K562 (cell line): ENCODE data around the gene LTN1. TPM values are rescaled to one million over a fixed set of nuclear protein-coding genes. Genes with fewer than 3 reads are reported as not detected.

Experiments used
- E4F1 ChIP-seq: fragments of 250-450 bp; sonication (Bioruptor Pico); IDR thresholded peaks from 2 replicates; pipeline ENCODE4 v1.5.0; 2021; ENCODE audit warnings: mild to moderate bottlenecking, borderline replicate concordance
- GTF2A2 ChIP-seq: IDR thresholded peaks from 2 replicates; pipeline ENCODE4 v1.6.1; 2016; ENCODE audit warnings: mild to moderate bottlenecking, missing genetic modification characterization, missing compliant biosample characterization
- HDAC3 ChIP-seq: fragments of 450-650 bp; IDR thresholded peaks from 2 replicates; pipeline ENCODE4 v1.6.1; 2018; ENCODE audit warnings: borderline replicate concordance, mild to moderate bottlenecking, moderate library complexity; ENCODE audit not compliant: partially characterized antibody
- HEY1 ChIP-seq: fragments of 250-450 bp; sonication (Bioruptor Pico); IDR thresholded peaks from 2 replicates; pipeline ENCODE4 v1.5.0; 2020; ENCODE audit warnings: mild to moderate bottlenecking, moderate library complexity, borderline replicate concordance
- IRF1 ChIP-seq: sonication (generic); formaldehyde crosslinking; IDR thresholded peaks from 2 replicates; pipeline ENCODE4 v1.8.0; 2022; ENCODE audit warnings: missing genetic modification reagents, mild to moderate bottlenecking, borderline replicate concordance
- KDM4B ChIP-seq, 2 experiments: fragments of 450-650 bp in 1 of 2; sonication (generic) in 1 of 2; IDR thresholded peaks; 2 replicates each; pipeline ENCODE4 v1.6.1; 2016 to 2017; ENCODE audit warnings: borderline replicate concordance in 2 of 2, antibody characterized with exemption in 1 of 2, low read depth in 1 of 2, mild to moderate bottlenecking in 1 of 2
- MBD1 ChIP-seq: fragments of 250-450 bp; sonication (Bioruptor Pico); IDR thresholded peaks from 2 replicates; pipeline ENCODE4 v1.8.0; 2022; ENCODE audit warnings: inconsistent platforms
- PTBP1 ChIP-seq: fragments of 200-400 bp; formaldehyde crosslinking; IDR thresholded peaks from 2 replicates; pipeline ENCODE4 v1.6.1; 2017; ENCODE audit warnings: low read depth, low read length
- SP2 ChIP-seq: IDR thresholded peaks from 2 replicates; pipeline ENCODE4 v1.6.1; 2011; ENCODE audit warnings: mild to moderate bottlenecking, low read depth, low read length, moderate library complexity; ENCODE audit not compliant: poor library complexity, severe bottlenecking; ENCODE audit errors: extremely low read depth
- THAP12 ChIP-seq: fragments of 250-450 bp; sonication (Bioruptor Pico); IDR thresholded peaks from 2 replicates; pipeline ENCODE4 v1.9.0; 2021; ENCODE audit warnings: mild to moderate bottlenecking, inconsistent platforms
- TSHZ1 ChIP-seq: fragments of 250-450 bp; sonication (Bioruptor Pico); IDR thresholded peaks from 2 replicates; pipeline ENCODE4 v1.4.0; 2020; ENCODE audit warnings: mild to moderate bottlenecking, moderate library complexity
- XRCC5 ChIP-seq: fragments of 200-400 bp; formaldehyde crosslinking; IDR thresholded peaks from 2 replicates; pipeline ENCODE4 v1.6.1; 2017; ENCODE audit warnings: low read depth, mild to moderate bottlenecking, low read length
- ZFPM2 ChIP-seq: fragments of 250-450 bp; sonication (Bioruptor Pico); IDR thresholded peaks from 2 replicates; pipeline ENCODE4 v1.5.1; 2022; ENCODE audit warnings: mild to moderate bottlenecking
- ZNF253 ChIP-seq: fragments of 250-450 bp; sonication (Bioruptor Pico); conservative IDR thresholded peaks from 2 replicates; pipeline ENCODE4 v1.6.1; 2021; ENCODE audit warnings: mild to moderate bottlenecking
- polyA plus RNA-seq, 8 experiments: library from polyadenylated mRNA; depleted of rRNA in 4 of 8; stranded (reverse) in 5 of 8; unstranded in 3 of 8; fragments of >200 nt; fragmentation: Nextera tagmentation in 2 of 8; fragmentation: Illumina TruSeq in 1 of 8; extraction: Ambion mirVana in 2 of 8; extraction: Trizol in 1 of 8; gene quantifications; 2 replicates each; pipeline versions ENCODE4 v1.2.1 to v1.2.3, GENCODE V29; 2011 to 2014; ENCODE audit warnings: inconsistent platforms in 1 of 8, missing spikeins in 1 of 8
- total RNA-seq, 7 experiments: library from RNA; depleted of rRNA in 6 of 7; stranded (reverse); fragments of >200 nt in 6 of 7; fragmentation: Illumina TruSeq in 2 of 7; extraction: Trizol in 2 of 7; gene quantifications; 2 replicates each; pipeline versions ENCODE4 v1.2.1 to v1.2.3, GENCODE V29; 2011 to 2021; ENCODE audit warnings: low replicate concordance in 1 of 7

Gene LTN1
- total and polyA plus RNA-seq, 9 of the 15 experiments (the other 6 are each of a cell fraction or from before 2014, with no cell fraction given): 15.7 to 49.6 (median 28.7) TPM

GRCh38 chr21:28916150-28916893 lies 76.4 kb downstream of the LTN1 start (continued):
- TF ChIP-seq E4F1 (CRISPR knock-in tag): no peak
- no peak for TF ChIP-seq KDM4B (IDR thresholded peaks at IDR 0.05; ENCODE audit: borderline replicate concordance in 2 of 2, low read depth in 1 of 2)
- no peak for TF ChIP-seq ZNF253 (CRISPR knock-in tag)
- TF ChIP-seq MBD1: no peak
- TF ChIP-seq HDAC3: no peak
- TF ChIP-seq SP2: no peak
- TF ChIP-seq PTBP1: no peak
- no peak for TF ChIP-seq THAP12 (CRISPR knock-in tag)
- no peak for TF ChIP-seq HEY1 (CRISPR knock-in tag)
- no peak for TF ChIP-seq TSHZ1 (CRISPR knock-in tag)
- no peak for TF ChIP-seq XRCC5
- TF ChIP-seq IRF1 (CRISPR knock-in tag): no peak
- TF ChIP-seq ZFPM2 (CRISPR knock-in tag): no peak
- TF ChIP-seq GTF2A2: no peak
